HepG2 (cell line): ENCODE measurements around the gene VGLL4.

Experiments
- LCORL ChIP-seq, 2 experiments: fragments of 450-650 bp in 1 of 2; sonication (generic) in 1 of 2; formaldehyde crosslinking in 1 of 2; IDR thresholded peaks; 2 replicates each; pipeline versions ENCODE4 v1.5.0 to v1.6.1; 2017 to 2020; ENCODE audit warnings: antibody characterized with exemption in 1 of 2, missing genetic modification reagents in 1 of 2
- NFE2 ChIP-seq: sonication (generic); formaldehyde crosslinking; IDR thresholded peaks from 2 replicates; pipeline ENCODE4 v1.4.0; 2020; ENCODE audit warnings: missing genetic modification reagents
- NFIB ChIP-seq: sonication (generic); formaldehyde crosslinking; IDR thresholded peaks from 2 replicates; pipeline ENCODE4 v1.9.0; 2021; ENCODE audit warnings: missing genetic modification reagents, mild to moderate bottlenecking, borderline replicate concordance
- POLR2A ChIP-seq, 2 experiments: IDR thresholded peaks; 2 replicates each; pipeline ENCODE4 v1.6.1; 2011; ENCODE audit warnings: low read depth in 2 of 2, low read length in 2 of 2, mild to moderate bottlenecking in 1 of 2, moderate library complexity in 1 of 2; ENCODE audit not compliant: insufficient read depth in 1 of 2
- SIN3A ChIP-seq: IDR thresholded peaks from 2 replicates; pipeline ENCODE4 v1.6.1; 2011; ENCODE audit warnings: low read depth, mild to moderate bottlenecking, control low read depth, low read length, borderline replicate concordance
- SMC3 ChIP-seq: IDR thresholded peaks from 2 replicates; pipeline ENCODE4 v1.6.1; 2011; ENCODE audit warnings: low read length, improper control_type of control experiment
- SOX6 ChIP-seq, 2 experiments: fragments of 450-650 bp in 1 of 2; sonication (generic) in 1 of 2; formaldehyde crosslinking in 1 of 2; IDR thresholded peaks; 2 replicates each; pipeline versions ENCODE4 v1.4.0 to v1.6.1; 2017 to 2020; ENCODE audit warnings: antibody characterized with exemption in 1 of 2, mild to moderate bottlenecking in 1 of 2, missing genetic modification reagents in 1 of 2
- SP1 ChIP-seq, 2 experiments: fragments of 450-650 bp in 1 of 2; sonication (generic) in 1 of 2; formaldehyde crosslinking in 1 of 2; IDR thresholded peaks; 2 replicates each; pipeline versions ENCODE4 v1.4.0 to v1.6.1; 2016 to 2020; ENCODE audit warnings: missing genetic modification reagents in 1 of 2
- ZNF724P ChIP-seq: sonication (generic); formaldehyde crosslinking; IDR thresholded peaks from 2 replicates; pipeline ENCODE4 v1.8.0; 2022; ENCODE audit warnings: missing genetic modification reagents, borderline replicate concordance
- TF ChIP-seq, protein P1 (sequence below): sonication (generic); formaldehyde crosslinking; IDR thresholded peaks from 2 replicates; pipeline ENCODE4 v1.5.1; 2020; ENCODE audit warnings: mild to moderate bottlenecking, missing genetic modification reagents, borderline replicate concordance
- TF ChIP-seq, protein P2 (sequence below): sonication (generic); formaldehyde crosslinking; IDR thresholded peaks from 2 replicates; pipeline ENCODE4 v1.5.0; 2020; ENCODE audit warnings: mild to moderate bottlenecking, missing genetic modification reagents, moderate library complexity
- TF ChIP-seq, protein P3 (sequence below): sonication (generic); formaldehyde crosslinking; IDR thresholded peaks from 2 replicates; pipeline ENCODE4 v1.9.0; 2021; ENCODE audit warnings: missing genetic modification reagents, borderline replicate concordance
- TF ChIP-seq, protein P4 (sequence below): sonication (generic); formaldehyde crosslinking; IDR thresholded peaks from 2 replicates; pipeline ENCODE4 v1.4.0; 2020; ENCODE audit warnings: mild to moderate bottlenecking, low read depth, missing genetic modification reagents

DNA sequence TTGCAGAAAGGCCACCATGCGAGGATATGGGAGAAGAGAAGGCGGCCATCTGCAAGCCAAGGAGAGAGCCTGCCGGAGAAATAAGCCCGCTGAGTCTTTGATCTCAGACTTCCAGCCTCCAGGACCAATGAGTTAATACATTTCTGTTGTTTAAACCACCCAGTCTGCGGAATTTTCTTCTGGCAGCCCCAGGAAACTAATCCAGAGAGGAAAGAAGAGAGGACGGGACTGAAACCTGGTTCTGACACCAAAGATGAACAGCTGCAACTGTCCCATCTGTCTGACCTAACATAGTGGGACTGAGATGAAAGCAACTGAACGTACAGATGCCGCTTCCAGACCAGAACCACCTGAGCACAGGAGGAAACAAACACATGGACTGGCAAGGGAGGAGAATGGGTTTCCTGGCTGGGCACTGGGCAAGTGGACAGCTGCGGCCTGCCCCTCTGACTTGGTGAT lies 32.3 kb downstream of the VGLL4 start:
- TF ChIP-seq SOX6 (IDR thresholded peaks at IDR 0.05), result no peak
- TF ChIP-seq SOX6 (CRISPR knock-in tag; IDR thresholded peaks at IDR 0.05), result no peak
- no peak for TF ChIP-seq NFIB (CRISPR knock-in tag)
- TF ChIP-seq, protein P1, sequence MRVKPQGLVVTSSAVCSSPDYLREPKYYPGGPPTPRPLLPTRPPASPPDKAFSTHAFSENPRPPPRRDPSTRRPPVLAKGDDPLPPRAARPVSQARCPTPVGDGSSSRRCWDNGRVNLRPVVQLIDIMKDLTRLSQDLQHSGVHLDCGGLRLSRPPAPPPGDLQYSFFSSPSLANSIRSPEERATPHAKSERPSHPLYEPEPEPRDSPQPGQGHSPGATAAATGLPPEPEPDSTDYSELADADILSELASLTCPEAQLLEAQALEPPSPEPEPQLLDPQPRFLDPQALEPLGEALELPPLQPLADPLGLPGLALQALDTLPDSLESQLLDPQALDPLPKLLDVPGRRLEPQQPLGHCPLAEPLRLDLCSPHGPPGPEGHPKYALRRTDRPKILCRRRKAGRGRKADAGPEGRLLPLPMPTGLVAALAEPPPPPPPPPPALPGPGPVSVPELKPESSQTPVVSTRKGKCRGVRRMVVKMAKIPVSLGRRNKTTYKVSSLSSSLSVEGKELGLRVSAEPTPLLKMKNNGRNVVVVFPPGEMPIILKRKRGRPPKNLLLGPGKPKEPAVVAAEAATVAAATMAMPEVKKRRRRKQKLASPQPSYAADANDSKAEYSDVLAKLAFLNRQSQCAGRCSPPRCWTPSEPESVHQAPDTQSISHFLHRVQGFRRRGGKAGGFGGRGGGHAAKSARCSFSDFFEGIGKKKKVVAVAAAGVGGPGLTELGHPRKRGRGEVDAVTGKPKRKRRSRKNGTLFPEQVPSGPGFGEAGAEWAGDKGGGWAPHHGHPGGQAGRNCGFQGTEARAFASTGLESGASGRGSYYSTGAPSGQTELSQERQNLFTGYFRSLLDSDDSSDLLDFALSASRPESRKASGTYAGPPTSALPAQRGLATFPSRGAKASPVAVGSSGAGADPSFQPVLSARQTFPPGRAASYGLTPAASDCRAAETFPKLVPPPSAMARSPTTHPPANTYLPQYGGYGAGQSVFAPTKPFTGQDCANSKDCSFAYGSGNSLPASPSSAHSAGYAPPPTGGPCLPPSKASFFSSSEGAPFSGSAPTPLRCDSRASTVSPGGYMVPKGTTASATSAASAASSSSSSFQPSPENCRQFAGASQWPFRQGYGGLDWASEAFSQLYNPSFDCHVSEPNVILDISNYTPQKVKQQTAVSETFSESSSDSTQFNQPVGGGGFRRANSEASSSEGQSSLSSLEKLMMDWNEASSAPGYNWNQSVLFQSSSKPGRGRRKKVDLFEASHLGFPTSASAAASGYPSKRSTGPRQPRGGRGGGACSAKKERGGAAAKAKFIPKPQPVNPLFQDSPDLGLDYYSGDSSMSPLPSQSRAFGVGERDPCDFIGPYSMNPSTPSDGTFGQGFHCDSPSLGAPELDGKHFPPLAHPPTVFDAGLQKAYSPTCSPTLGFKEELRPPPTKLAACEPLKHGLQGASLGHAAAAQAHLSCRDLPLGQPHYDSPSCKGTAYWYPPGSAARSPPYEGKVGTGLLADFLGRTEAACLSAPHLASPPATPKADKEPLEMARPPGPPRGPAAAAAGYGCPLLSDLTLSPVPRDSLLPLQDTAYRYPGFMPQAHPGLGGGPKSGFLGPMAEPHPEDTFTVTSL (CRISPR knock-in tag), result no peak
- TF ChIP-seq ZNF724P (CRISPR knock-in tag), result no peak
- TF ChIP-seq POLR2A (IDR thresholded peaks at IDR 0.05; ENCODE audit: insufficient read depth in 1 of 2, low read depth in 2 of 2, low read length in 2 of 2), result no peak
- TF ChIP-seq NFE2 (CRISPR knock-in tag), result no peak
- TF ChIP-seq, protein P2, sequence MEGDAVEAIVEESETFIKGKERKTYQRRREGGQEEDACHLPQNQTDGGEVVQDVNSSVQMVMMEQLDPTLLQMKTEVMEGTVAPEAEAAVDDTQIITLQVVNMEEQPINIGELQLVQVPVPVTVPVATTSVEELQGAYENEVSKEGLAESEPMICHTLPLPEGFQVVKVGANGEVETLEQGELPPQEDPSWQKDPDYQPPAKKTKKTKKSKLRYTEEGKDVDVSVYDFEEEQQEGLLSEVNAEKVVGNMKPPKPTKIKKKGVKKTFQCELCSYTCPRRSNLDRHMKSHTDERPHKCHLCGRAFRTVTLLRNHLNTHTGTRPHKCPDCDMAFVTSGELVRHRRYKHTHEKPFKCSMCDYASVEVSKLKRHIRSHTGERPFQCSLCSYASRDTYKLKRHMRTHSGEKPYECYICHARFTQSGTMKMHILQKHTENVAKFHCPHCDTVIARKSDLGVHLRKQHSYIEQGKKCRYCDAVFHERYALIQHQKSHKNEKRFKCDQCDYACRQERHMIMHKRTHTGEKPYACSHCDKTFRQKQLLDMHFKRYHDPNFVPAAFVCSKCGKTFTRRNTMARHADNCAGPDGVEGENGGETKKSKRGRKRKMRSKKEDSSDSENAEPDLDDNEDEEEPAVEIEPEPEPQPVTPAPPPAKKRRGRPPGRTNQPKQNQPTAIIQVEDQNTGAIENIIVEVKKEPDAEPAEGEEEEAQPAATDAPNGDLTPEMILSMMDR, result no peak
- TF ChIP-seq, protein P3, sequence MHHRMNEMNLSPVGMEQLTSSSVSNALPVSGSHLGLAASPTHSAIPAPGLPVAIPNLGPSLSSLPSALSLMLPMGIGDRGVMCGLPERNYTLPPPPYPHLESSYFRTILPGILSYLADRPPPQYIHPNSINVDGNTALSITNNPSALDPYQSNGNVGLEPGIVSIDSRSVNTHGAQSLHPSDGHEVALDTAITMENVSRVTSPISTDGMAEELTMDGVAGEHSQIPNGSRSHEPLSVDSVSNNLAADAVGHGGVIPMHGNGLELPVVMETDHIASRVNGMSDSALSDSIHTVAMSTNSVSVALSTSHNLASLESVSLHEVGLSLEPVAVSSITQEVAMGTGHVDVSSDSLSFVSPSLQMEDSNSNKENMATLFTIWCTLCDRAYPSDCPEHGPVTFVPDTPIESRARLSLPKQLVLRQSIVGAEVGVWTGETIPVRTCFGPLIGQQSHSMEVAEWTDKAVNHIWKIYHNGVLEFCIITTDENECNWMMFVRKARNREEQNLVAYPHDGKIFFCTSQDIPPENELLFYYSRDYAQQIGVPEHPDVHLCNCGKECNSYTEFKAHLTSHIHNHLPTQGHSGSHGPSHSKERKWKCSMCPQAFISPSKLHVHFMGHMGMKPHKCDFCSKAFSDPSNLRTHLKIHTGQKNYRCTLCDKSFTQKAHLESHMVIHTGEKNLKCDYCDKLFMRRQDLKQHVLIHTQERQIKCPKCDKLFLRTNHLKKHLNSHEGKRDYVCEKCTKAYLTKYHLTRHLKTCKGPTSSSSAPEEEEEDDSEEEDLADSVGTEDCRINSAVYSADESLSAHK (CRISPR knock-in tag), result no peak
- TF ChIP-seq LCORL (IDR thresholded peaks at IDR 0.05), result no peak
- TF ChIP-seq LCORL (CRISPR knock-in tag; IDR thresholded peaks at IDR 0.05), result no peak
- TF ChIP-seq SMC3, result no peak
- TF ChIP-seq SP1 (IDR thresholded peaks at IDR 0.05), result no peak
- no peak for TF ChIP-seq SP1 (CRISPR knock-in tag; IDR thresholded peaks at IDR 0.05)
- TF ChIP-seq, protein P4, sequence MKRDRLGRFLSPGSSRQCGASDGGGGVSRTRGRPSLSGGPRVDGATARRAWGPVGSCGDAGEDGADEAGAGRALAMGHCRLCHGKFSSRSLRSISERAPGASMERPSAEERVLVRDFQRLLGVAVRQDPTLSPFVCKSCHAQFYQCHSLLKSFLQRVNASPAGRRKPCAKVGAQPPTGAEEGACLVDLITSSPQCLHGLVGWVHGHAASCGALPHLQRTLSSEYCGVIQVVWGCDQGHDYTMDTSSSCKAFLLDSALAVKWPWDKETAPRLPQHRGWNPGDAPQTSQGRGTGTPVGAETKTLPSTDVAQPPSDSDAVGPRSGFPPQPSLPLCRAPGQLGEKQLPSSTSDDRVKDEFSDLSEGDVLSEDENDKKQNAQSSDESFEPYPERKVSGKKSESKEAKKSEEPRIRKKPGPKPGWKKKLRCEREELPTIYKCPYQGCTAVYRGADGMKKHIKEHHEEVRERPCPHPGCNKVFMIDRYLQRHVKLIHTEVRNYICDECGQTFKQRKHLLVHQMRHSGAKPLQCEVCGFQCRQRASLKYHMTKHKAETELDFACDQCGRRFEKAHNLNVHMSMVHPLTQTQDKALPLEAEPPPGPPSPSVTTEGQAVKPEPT (CRISPR knock-in tag), result no peak
- no peak for TF ChIP-seq SIN3A
